Stimulated activated CD8-positive, alpha-beta memory T cell treated with anti-CD3 and anti-CD28 coated beads, Interleukin-7, amount 100 ng/mL, for 4 hours (primary cell): ENCODE data around the gene RAB11FIP5.
"Not testable (repeated sequence)": the region's sequence is repeated elsewhere in the genome, so short reads cannot be mapped to it uniquely, and the experiment has no call there.

ENCODE experiments used
- DNase-seq, 2 donors: peaks; one replicate each; pipeline ENCODE4 v3.0.0-alpha.2; 2020; ENCODE audit warnings: low read depth in 2 of 2

The RAB11FIP5 gene

DNA sequence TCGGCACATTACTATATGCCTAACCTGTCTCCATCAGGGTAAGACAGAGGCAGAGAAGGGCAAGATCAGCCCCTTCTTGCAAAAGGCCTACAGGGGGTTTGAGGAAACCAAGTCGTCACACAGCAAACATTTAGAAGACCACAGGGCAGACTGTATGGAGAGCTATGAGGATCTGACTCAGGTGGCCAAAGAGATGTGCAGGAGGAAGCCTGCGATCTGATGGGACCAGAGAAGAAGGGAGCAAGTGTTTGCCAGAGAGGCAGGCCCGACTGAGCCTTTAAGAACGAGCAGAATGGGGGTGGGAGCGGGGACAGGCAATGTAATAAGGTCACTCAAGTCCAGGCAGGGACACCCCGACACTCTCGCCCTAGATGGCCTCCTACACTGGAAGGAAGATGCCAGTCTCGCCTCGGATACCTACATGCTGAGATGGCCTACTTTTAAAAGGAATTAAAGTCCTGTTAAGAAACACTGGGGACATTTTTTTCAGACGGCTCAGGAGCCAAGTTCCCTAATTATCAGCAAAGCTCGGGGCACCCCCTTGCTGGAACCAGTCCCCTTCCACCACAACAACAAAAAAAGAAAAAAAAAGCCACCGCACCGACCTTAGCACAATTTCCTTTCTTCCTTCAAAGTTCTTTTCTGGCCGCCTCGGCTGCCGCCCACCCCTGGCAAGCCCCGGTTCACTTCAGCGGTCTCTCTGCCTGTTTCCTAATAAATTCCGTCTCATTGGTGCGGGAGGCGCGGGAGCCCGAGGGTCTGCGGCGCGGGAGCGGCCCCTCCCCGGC lies 42.7 kb downstream of the RAB11FIP5 start:
- no peak for DNase-seq

GRCh38 chr2:73069041-73069854 lies 43.5 kb downstream of the RAB11FIP5 start:
- no peak for DNase-seq

- DNase-seq = no peak
Observed at GRCh38 chr2:73068147-73068546, 44.6 kb downstream of the RAB11FIP5 start.

- DNase-seq = no peak
Observed at GRCh38 chr2:73067043-73067442, 45.7 kb downstream of the RAB11FIP5 start.

GRCh38 chr2:73065070-73065469 lies 47.7 kb downstream of the RAB11FIP5 start:
- not testable (repeated sequence) for DNase-seq

- DNase-seq = no peak
Observed at GRCh38 chr2:73063909-73064875, 48.6 kb downstream of the RAB11FIP5 start.

DNA sequence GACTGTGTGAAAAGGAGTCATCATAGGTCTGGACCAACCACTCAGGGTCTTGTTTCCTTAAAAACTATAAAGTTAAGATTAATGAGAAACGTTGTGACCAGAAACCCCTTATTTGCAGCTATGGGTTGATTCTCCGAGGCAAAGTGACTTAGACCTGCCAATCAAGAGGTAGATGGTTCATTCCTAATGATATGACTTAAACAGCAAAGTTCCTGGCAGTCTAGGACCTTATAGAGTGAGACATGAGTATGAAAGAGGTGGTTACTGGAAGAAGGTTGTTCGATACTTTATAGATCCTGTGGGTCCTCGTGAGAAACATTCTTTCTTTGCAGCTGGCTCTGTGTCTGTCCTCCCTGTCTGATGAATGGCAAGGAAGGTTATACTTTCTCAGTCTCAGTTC lies 49.3 kb downstream of the RAB11FIP5 start:
- no peak for DNase-seq

DNA sequence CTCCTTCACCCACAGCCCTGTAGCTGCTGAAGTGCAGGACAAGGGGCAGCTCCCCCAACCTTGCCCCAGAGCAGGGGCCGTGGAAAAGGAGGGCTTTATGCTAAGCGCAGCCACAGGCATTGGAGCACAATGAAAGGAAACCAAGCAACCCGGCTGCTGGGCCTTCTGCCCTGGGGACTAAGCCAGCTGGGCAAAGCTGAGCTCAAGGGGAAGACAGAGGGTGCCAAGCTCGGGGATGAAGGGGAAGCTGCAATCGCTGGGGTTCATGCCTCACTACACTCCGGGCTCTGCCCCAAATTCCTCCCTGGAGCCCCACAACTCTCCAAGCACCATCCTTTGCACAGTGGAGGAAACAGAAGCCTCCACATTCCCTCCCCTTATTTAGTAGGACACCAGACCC lies 53.6 kb downstream of the RAB11FIP5 start:
- no peak for DNase-seq

DNA sequence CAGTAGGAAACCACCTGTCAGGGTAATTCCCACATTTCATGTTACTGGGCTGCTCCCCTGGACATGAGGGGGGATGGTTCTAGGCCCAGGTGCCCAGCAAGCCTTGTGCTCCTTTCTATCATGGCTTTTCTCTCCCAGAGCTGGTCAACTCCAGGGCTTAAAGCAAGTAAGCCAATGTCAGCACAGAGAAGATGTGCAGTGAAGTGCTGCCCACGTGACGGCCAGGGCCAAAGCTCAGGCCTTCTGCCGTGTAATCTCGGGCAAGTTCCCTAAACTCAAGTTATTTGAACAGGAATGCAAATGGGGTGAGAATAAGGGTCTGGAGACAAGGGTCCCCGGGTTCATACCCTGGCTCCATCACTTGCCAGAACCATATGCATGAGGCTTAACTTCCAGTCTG lies 57.8 kb downstream of the RAB11FIP5 start:
- no peak for DNase-seq

GRCh38 chr2:73053316-73054114 lies 59.2 kb downstream of the RAB11FIP5 start:
- no peak for DNase-seq

DNA sequence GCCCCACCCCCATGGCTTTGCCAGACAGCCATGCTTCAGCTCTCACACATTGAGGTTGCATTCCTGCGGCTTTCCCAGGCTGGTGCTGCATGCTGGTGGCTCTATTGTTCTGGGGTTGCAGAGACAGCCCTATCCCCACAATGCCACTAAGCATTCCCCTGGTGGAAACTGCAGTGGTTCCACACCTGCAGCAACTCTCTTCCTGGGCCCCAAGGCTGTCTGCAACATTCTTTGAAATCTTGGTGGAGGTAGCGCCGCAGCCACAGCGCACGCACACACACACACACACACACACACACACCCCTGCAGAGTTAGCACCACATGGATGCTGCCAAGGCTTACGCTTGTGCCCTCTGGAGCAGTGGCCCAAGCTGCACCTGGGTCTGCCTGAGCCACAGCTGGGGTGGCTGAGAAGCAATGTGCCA lies 62.6 kb downstream of the RAB11FIP5 start:
- DNase-seq = no peak

DNA sequence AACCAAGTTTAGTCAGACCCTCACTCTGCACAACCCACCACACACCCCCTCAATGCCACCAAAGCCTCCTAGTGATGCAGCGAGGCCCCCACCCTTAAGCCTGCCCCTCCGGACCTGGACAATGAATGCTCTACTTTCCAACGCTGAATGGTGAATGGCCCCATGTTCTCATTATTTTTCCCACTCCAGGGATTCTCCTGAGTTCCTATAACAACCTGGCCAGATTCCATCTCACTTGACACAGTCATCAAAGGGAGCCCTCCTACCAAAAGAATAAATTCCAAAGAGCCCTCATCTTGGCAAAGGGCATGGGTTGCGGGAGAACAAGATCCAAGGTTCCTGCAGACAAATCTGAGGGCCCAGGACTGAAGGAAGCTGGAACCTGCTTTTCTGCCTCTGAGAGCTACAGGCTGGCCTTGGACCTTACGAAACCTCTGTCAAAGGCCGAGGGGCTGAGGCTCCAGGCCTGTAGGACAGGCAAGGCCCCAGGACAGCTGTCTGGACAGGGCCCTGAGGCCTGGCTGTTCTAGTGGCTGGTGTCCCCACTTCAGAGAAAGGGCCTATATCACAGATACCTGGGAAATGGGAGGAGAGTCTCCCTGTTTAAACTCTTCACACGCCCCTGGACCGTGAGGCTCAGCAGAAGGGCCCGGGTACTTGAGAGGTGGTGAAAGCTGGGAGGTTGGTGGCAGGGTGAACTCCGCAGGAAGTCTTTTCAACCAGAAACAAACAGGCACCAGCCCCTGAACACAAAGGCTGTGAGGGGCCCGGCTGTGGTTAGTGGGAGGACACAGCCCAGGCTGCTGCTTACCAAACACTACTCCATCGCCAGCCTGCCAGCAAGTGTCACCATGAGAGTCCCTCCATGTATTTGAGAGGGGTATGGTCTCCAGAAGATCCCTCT lies 68.6 kb downstream of the RAB11FIP5 start:
- no peak for DNase-seq

DNA sequence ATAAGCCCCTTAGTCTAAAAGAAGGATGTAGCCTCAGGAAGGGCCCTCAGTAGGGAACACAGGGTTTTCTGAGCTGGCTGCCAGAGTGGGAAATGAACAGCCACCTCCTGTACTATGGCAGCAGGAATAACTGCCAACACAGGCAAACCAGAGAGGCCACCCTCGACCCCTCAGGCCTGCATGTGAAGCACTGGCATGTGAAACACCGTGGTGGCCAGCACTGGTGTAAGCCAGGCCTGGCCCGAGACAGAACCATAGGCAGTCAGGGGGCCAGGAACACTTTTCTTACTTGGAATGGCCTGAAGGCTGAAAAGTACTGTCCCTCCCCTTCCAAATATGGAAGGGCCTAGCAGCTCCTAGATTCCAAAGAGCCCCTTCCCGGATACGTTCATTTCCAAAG lies 69.5 kb downstream of the RAB11FIP5 start:
- DNase-seq = no peak

GRCh38 chr2:73037947-73038585 lies 74.7 kb downstream of the RAB11FIP5 start:
- DNase-seq = no peak

DNA sequence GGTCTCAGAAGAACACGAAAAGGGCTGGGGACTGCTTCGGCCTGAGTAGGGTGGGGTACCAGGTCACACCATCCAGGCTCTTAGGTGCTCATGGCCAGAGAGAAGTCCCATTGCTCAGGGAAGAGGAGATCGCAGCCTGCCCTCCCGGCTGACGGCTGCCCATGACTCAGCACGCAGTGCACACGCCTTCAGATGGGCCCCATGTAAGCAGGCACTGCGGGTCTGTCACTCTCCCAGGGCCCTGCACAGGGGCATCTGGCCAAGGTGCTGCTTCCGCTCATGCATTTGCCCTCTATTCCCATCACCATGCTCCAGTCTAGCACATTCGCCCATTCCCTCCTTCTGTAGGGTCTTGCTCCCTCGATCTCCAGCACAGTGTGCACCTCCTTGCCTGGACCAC lies 76.0 kb downstream of the RAB11FIP5 start:
- no peak for DNase-seq

GRCh38 chr2:73035899-73036711 lies 76.6 kb downstream of the RAB11FIP5 start:
- DNase-seq = no peak

GRCh38 chr2:73034661-73035375 lies 77.9 kb downstream of the RAB11FIP5 start:
- no peak for DNase-seq
